Epithelial cell of esophagus (primary cell): ENCODE measurements around the gene DSG1.

Experiments used
- DNase-seq: peaks from one replicate; pipeline ENCODE4 v3.0.0; 2010; ENCODE audit warnings: low read depth
- H3K4me3 ChIP-seq: 2 replicates; pipeline ENCODE4 v1.5.1; 2011; ENCODE audit warnings: mild to moderate bottlenecking, low read length, control low read depth
- CTCF ChIP-seq: IDR thresholded peaks from 2 replicates; pipeline ENCODE4 v1.5.1; 2011; ENCODE audit warnings: low read depth, mild to moderate bottlenecking, low read length, control low read depth, inconsistent platforms; ENCODE audit not compliant: insufficient read depth; ENCODE audit errors: missing control alignments

DSG1 gene

GRCh38 chr18:31369478-31369877, 51.5 kb downstream of the DSG1 start:
- no peak overlapping the region for H3K4me3 ChIP-seq
- no peak for TF ChIP-seq CTCF
- DNase-seq = no peak

- no peak for TF ChIP-seq CTCF
- no peak for DNase-seq
- no peak overlapping the region for H3K4me3 ChIP-seq
These were observed 54.0 kb downstream of the DSG1 start for GRCh38 chr18:31371989-31372388.

DNA sequence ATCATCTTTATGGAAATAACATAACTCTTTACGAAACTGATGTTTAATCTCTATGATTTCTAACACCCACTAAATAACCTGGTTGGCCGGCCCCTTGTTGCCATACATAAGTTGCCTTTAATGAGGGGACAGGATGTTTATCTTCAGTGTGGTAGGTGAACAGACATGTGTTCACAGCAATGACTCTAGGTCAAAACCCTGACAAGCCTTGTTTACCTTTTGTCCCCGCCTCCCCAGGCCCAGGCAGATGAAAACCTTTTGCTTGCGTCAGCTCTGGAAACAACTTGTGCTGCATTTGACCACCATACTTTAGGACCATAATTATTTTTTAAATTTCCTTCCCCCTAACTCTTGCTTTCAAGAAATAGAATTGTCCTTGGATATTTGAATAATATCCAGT, 55.7 kb downstream of the DSG1 start:
- TF ChIP-seq CTCF = no peak
- no peak for DNase-seq
- no peak overlapping the region for H3K4me3 ChIP-seq

GRCh38 chr18:31376477-31376876, 58.5 kb downstream of the DSG1 start, which contains the start of gene DSG4:
DSG4 (plus strand) TSS chr18:31376777; CDS start chr18:31376912, 135 bp downstream.
- DNase-seq = no peak
- no peak for TF ChIP-seq CTCF
- H3K4me3 ChIP-seq = no peak within 1 kb of the TSS

DNA sequence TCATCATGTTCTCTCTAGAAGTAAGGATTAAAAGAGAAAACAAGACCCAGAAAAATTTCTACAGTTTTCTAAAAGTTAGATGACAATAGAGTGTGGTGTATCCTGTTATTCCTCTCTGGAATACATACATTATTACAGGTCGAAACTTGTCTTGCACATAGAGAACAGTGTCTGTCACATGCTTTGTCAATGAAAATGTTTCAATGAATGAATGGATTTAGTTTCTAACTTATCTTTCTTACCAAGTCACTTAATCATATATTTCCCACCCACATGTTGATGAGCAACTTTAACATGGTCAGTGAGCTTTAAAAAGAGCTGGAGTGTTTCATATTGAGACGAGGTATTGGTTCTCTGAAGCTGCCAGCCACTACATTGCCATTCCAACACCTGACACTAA, 63.0 kb downstream of the DSG1 start:
- peak; percentile 75 for DNase-seq
- no peak overlapping the region for H3K4me3 ChIP-seq
- TF ChIP-seq CTCF = no peak

DNA sequence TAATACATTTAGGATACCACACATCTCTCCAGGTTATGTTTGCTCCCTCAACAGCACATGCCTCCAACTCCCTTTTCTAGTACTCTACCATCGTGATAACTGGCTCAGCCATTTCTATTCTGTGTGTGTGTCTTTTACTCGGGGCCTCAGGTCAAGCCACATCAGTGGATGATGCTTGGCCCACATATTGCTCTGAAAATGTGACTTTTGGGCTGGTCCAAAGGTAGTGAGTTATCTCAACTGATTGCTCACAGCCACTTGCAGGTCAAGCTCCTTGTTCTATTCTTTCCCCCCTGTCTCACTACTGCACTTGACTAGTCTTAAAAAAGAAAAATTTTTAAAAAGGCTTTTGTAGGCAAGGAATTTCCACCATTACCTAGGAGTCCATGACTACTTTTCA, 64.1 kb downstream of the DSG1 start:
- TF ChIP-seq CTCF = no peak
- DNase-seq = no peak
- no peak overlapping the region for H3K4me3 ChIP-seq

DNA sequence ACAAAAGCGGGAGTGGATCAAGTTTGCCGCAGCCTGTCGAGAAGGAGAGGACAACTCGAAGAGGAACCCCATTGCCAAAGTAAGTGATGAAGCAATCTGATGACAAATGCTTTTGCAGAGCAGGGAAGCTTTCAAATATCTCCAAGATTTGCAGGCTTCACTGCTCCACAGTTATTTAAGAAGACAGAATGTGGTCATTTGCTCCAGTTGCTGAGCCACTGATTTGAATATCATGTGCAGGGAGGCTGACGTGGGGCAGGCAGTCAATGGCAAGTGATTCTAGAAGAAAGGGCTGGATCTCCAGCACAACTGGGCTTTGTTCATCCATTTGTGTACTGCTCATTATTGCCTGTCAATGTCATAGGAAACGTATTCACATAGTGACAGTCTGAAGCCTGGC, 68.8 kb downstream of the DSG1 start:
- H3K4me3 ChIP-seq = no peak overlapping the region
- no peak for TF ChIP-seq CTCF
- DNase-seq = peak; percentile 29
